GM18507 (cell line): Measurements from ENCODE around the gene RGS6.

ENCODE experiments used
- DNase-seq: peaks from one replicate; pipeline ENCODE4 v3.0.0; 2011; ENCODE audit warnings: low read depth; ENCODE audit not compliant: insufficient read length; ENCODE audit errors: extremely low spot score
- FAIRE-seq: peaks from 2 replicates; lab custom pipeline; 2011; peaks lifted over from hg19 to GRCh38; lab: Jason Lieb, UNC

The RGS6 gene

GRCh38 chr14:72550513-72550912 is 618.3 kb downstream of the RGS6 start:
- FAIRE-seq, result no peak
- no peak for DNase-seq

DNA sequence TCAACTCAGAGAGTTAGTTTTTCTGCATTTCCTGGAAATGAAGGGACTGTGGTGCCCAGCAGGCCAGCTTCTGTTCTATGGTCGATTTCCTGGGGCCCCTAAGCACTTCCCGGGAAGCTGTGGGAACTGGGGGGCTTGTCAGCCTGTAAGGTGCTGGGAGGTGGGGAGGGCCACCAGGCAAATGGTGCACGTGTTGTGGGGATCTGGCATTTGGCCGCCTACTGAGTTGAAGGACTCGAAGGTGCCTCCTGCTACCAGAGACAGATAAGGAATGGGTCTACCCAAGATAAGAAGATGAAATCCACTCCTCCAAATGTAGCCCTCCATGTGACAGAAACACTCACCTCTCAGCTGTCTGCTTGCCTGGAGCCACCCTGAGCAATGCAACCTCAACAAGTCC is 620.0 kb downstream of the RGS6 start:
- FAIRE-seq (no peak), DNase-seq (no peak)

DNA sequence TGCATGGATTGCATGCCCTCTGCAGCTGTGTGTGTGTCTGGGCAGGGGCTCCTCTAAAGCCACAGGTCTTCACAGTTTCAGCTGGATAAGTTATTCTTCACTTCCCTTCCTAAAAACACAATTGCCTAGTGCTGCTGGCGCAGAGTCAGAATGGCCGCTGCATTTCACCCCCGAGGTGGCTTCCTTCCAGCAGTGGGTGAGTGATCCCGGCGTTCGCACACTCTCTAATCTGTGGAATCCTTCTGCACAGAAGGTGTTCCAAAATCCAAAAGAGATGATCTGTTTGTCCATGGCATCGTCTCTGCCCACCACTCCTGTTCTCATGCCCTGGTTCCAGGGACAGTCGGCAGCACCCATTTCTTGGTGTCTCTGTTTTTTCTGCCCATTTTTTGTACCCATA is 620.9 kb downstream of the RGS6 start:
- DNase-seq (no peak), FAIRE-seq (no peak)

DNA sequence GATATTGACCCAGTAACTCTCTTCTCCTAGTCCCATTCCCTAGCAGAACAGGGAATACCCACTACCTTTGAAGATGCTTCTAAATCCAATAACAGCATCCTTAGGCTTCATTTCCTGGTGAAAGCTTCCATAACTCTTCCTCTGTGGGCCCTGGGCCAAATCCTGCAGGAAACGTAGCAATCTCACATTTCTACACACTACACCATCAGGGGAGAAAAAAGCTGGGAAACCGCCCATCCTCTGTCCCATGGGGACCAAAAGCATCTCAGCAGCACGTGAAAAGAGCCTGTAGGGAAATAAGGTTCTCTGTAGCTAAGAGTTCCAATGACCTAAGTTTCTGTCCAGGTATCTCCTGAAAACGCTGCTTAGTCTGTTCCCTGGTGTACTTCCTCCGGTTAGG is 621.4 kb downstream of the RGS6 start:
- no peak for FAIRE-seq
- DNase-seq, result no peak

- FAIRE-seq (no peak), DNase-seq (no peak)
These were observed 622.2 kb downstream of the RGS6 start for GRCh38 chr14:72554401-72554800.

GRCh38 chr14:72554994-72555608 is 622.9 kb downstream of the RGS6 start:
- DNase-seq (no peak), FAIRE-seq (no peak)

DNA sequence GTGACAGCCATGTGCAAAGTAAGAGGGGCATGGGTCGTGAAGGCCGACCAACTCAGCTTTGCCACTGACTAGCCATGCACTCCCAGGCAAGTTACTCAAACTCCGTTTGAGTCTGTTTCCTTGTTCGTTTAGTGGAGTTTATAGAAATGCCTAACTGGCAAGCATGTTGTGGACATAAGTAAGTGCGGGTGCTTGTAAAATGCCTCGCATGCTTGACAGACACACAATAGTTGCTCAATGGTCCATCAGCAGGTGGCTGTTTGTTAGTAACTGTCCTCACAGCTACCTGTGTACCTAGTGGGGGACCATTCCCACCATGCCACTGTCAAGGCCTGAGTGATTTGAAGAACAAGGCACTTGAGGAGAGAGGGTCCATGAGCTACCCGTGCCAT is 623.4 kb downstream of the RGS6 start:
- FAIRE-seq (no peak), DNase-seq (no peak)

DNA sequence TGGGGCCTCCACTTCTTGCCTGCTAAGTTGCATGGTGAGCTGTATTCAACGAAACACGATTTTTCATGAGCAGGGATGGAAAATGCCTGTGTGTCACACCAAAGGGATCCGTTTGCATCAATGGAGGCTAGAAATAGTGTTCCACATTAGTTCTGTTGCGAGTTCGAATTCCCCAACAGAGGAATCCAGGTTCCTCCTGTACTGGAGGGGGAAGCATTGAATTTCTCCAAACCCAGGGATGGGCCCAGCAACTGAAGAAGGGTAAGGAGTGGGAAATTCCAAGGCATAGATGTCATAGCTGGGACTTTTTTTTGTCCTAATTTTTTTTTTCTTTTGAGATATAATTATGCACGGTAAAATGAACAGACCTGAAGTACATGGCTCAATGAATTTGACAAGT is 625.4 kb downstream of the RGS6 start:
- no peak for FAIRE-seq
- no peak for DNase-seq

DNA sequence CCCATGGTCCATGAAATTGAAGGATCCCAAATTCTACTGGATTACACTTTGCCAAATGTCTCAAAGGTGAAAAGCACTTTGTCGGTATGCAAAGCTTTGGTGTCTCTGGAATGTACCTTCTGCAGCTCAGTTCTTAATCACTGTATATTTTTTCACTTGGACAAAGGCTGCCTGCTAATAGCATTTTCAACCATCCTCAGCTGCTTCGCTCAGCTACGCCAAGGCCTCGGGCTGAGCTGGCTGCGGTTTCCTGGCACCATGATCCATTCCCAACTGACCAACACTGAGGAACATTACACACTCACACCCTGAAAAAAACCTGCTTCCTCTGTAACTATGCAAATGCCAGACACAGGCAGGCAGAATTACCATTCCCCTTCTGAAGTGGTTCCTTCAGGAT is 626.5 kb downstream of the RGS6 start:
- DNase-seq (no peak), FAIRE-seq (no peak)

DNA sequence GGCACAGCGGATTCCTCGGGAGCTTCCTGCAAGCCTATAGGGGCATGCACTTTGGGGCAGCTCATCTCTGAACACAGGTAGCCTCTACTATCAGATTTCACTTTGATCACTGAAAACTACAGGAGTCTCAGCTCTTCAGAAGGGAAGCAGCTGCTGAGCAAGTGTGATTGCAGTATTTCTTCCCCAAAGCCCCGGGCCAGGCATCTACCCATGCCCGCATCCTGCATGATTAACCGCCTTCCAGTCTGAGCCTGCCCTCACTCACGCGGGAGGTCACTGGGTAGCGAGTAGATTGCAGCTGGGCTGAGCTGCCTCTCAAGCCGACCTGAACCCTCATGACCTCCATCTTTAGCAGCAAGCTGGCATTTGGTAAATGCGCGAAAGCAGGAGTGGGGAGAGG is 627.0 kb downstream of the RGS6 start:
- FAIRE-seq (no peak), DNase-seq (no peak)

GRCh38 chr14:72559669-72560255 is 627.5 kb downstream of the RGS6 start:
- no peak for FAIRE-seq
- DNase-seq, result no peak

DNA sequence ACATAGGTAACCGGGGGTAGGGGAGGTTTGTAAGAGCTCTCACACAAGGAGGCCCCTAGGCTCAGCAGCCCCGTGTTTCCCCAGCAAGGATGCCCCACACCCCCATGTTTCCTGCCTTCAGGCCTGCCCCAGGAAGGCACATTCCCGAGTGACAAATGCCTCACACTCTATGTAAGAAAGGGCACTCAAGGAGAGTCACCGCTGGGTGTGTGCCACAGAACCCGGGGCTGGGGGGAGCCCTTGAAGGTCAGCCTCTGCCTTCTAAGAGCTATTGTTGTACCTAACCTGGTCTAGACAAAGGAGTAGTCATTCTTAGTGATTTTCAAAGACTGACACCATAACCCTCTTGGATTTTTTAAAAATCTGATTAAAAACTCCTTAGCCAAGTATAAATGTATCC is 628.1 kb downstream of the RGS6 start:
- no peak for DNase-seq
- FAIRE-seq, result no peak

GRCh38 chr14:72560889-72561493 is 628.8 kb downstream of the RGS6 start:
- DNase-seq (no peak), FAIRE-seq (no peak)

- DNase-seq, result no peak
- FAIRE-seq, result no peak
These were observed 630.1 kb downstream of the RGS6 start for GRCh38 chr14:72562300-72562699.

DNA sequence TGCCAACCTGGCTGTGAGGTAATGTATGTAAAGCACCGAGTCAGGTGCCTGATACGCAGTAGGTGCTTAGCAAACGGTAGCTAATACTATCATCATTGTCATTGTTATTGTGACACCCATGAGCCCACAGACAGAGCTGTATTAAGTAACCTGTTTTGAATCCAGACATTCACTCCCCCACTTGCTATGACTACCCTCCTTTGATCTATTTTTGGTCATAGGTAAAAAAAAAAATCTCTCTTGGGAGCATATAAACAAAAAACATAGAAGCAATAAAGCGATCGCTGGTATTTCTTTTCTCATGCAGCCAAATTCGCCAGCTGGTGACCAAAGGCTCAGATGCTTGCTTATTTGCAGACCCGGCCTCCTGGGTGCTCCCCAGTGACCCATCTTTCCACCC is 631.4 kb downstream of the RGS6 start:
- FAIRE-seq (no peak), DNase-seq (no peak)

- no peak for DNase-seq
- no peak for FAIRE-seq
These were observed 632.9 kb downstream of the RGS6 start for GRCh38 chr14:72565149-72565559.

DNA sequence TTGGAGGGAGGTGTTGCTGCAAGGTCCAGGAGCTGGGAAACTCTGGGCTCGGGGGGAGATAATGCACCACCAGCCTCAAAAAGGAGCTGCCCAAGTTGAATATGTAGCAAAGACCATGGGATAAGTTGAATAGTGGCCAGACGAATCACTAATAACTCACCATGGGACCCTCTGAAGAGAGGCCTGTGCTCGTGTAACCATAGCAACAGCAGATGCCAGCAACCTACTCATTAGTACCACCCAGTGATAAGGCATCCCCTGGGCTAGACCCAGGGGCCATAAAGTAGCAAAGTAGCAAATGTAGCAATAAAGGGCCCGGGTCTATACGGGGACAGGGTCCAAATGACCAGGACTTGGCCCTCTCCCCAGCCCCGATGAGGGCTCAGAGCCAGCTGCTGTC is 633.7 kb downstream of the RGS6 start:
- DNase-seq (no peak), FAIRE-seq (no peak)

DNA sequence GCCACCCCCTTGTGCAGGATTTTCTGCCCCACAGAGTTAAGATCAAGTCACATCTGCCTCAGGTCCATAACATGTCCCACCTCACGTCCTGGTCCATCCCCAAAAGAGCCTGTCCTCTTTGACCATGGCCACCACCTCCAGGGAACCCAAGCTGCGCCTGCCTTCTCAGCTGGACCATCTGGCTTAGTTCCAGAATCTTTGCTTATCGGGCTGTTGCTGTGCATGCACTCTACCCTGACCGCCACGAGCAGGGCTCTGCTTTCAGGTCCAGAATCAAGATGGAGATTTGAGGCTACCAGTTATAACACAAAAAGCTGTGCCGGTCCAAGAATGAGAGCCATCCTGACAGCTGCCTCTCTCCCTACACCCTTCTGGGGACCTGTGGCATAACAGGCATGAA is 635.0 kb downstream of the RGS6 start:
- no peak for FAIRE-seq

DNA sequence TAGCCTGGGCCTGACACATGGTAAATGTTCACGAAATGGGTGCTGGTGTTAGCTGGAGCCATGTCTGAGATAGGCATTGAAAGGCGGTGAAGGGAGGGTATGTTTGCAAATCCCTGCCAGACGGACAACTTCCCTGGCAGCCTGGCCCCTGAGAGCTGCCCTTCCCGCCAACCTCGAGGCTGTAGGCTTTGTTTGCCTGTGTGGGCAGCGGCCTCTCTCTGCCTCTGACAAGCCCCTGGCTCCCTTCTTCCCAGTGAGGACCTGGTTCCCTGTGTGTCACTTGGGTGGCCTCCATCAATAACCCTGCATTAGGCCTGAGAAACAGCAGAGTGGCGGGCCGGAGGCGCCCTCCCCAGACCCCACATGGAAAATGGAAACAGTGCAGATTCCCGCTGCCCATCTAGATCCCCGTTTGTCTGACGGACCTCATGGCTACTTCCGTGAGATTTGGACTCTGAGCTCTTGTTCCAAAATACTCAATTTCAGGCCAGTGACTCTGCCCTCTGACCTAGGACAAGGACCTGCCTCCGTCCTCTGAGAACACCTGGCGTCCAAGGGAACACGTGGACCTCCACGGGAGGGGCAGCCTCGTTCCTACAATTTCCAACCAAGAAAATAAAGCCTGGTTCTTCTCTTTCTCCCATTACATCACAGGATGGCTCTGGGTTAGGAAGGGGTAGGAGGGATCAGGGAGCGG is 636.2 kb downstream of the RGS6 start:
- no peak for FAIRE-seq

More for the DNA sequence above, 635.0 kb downstream of the RGS6 start:
- no peak for DNase-seq

DNA sequence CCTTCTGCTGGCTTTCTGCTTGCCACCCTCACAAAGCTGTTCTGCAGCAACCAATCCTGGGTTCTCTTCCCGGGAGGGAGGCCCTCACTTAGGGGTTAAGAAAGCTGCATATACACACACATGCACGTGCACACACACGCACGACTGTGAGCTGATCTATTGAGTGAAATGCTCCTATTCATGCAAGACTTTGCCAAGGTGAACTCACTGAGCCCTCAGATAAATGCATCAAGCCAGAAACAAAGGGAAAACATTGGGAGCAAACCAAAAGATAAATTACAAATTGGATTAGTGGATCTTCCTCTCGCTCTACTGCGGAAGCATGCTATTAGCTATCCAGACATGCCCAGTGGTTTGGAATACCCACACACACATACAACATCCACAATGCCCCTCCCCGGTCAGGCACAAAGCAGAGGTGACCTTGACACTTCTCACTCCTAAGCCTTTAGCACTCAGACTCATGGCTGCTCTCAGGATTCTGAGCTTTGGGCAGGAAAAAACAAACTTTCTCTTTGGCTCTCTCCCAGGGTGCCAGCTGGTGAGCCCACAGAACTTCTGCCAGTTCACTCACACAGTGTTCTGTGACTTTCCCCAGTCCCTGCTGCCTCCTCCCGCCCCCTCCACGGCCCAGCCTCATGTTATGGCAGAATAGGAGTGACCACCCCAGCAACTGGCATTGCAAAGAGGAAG is 641.6 kb downstream of the RGS6 start:
- no peak for DNase-seq
- FAIRE-seq, result no peak

More for the DNA sequence above, 636.2 kb downstream of the RGS6 start:
- no peak for DNase-seq
